SIG-M5 treated with dmso at 0.1 percent for 504 hours (cell line): ENCODE data around the gene DLG3.
A peak's percentile ranks its signal among the peaks of the same experiment; 100 is the strongest.
"Not testable (repeated sequence)": the region's sequence is repeated elsewhere in the genome, so short reads cannot be mapped to it uniquely, and the experiment has no call there.

Source experiments
- DNase-seq: peaks from one replicate; lab custom pipeline; 2025; ENCODE audit not compliant: unreplicated experiment; lab: John Stamatoyannopoulos, UW

DLG3 gene

GRCh38 chrX:70444326-70444945 is at the start of gene DLG3:
Gene DLG3 (plus strand): TSS chrX:70444835. CDS start chrX:70445202, 367 bp downstream.
- no peak for DNase-seq

- DNase-seq, result peak; percentile 77
Observed at GRCh38 chrX:70398899-70399298, 45.7 kb upstream of the DLG3 start.

- not testable (repeated sequence) for DNase-seq
Observed at GRCh38 chrX:70400181-70400580, 44.5 kb upstream of the DLG3 start.

- no peak for DNase-seq
Observed at GRCh38 chrX:70402721-70403120, 41.9 kb upstream of the DLG3 start.

GRCh38 chrX:70405003-70405402 is 39.6 kb upstream of the DLG3 start:
- DNase-seq, result no peak

GRCh38 chrX:70410921-70411320 is 33.7 kb upstream of the DLG3 start:
- DNase-seq, result no peak

GRCh38 chrX:70411475-70411874 is 33.2 kb upstream of the DLG3 start:
- DNase-seq, result no peak

- no peak for DNase-seq
Observed at GRCh38 chrX:70421618-70422017, 23.0 kb upstream of the DLG3 start.

- no peak for DNase-seq
Observed at GRCh38 chrX:70422851-70423341, 21.7 kb upstream of the DLG3 start, which contains the start of gene GDPD2. Gene GDPD2 (plus strand): TSS chrX:70423314. CDS start chrX:70424985, 1,671 bp downstream.

GRCh38 chrX:70423936-70424675 is 20.5 kb upstream of the DLG3 start:
- DNase-seq, result no peak

- no peak for DNase-seq
Observed at GRCh38 chrX:70424801-70425200, 19.8 kb upstream of the DLG3 start.

GRCh38 chrX:70426286-70427278 is 18.1 kb upstream of the DLG3 start:
- DNase-seq, result no peak

- DNase-seq, result no peak
Observed at GRCh38 chrX:70427365-70427764, 17.3 kb upstream of the DLG3 start.

GRCh38 chrX:70429759-70430158 is 14.9 kb upstream of the DLG3 start:
- DNase-seq, result no peak

- DNase-seq, result peak; percentile 34
Observed at GRCh38 chrX:70432936-70433847, 11.4 kb upstream of the DLG3 start.

- DNase-seq, result peak; percentile 41
Observed at GRCh38 chrX:70433848-70434351, 10.7 kb upstream of the DLG3 start.

- peak; percentile 65 for DNase-seq
Observed at GRCh38 chrX:70434352-70434866, 10.2 kb upstream of the DLG3 start.

- no peak for DNase-seq
Observed at GRCh38 chrX:70434914-70435586, 9.6 kb upstream of the DLG3 start.

- no peak for DNase-seq
Observed at GRCh38 chrX:70436343-70436742, 8.3 kb upstream of the DLG3 start.
